Gastrocnemius medialis (tissue), 4 donors: Measurements from ENCODE around the gene CRTC3.

Experiments used
- CTCF ChIP-seq, 5 experiments: fragments of 450-650 bp in 3 of 5; fragments of 200-600 bp in 2 of 5; sonication (generic) in 2 of 5; IDR thresholded peaks in 4 of 5; conservative IDR thresholded peaks in 1 of 5; 1 replicate in 4 of 5; 2 replicates in 1 of 5; pipeline ENCODE4 v1.5.1; 2016 to 2019; ENCODE audit warnings: antibody characterized with exemption in 5 of 5, mild to moderate bottlenecking in 3 of 5, moderate library complexity in 3 of 5
- POLR2A ChIP-seq, 2 donors: fragments of 450-650 bp; IDR thresholded peaks; one replicate each; pipeline ENCODE4 v1.6.1; 2017; ENCODE audit warnings: antibody characterized with exemption in 2 of 2, mild to moderate bottlenecking in 2 of 2, moderate library complexity in 2 of 2

DNA sequence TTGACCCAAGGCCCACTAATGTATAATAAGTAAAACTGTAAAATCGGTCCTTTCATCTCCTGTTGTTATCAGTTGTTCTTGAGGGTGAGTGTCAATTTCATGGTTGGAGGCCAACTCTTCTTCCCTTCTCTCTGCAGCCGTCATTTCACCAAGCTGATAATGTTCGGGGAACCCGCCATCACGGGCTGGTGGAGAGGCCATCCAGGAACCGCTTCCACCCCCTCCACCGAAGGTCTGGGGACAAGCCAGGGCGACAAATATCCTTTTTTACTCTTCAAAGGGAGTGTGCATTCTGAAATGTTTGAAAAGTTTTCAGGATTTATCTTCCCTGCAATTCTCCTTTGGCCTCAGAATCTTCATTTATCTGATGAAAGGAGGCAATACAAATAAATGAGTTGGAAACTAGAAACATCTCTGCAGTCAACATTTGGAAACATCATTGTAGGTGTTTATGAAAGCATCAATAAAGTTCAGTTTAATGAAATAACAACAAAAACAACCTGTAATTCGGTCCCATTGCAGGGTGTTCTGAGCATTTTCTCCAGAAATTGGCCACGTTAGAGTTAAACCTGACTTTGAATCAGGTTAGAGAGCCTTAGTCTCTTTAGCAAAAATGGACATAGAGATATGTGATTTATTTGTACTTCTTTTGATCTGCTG is 63.9 kb downstream of the CRTC3 start:
- TF ChIP-seq CTCF (IDR thresholded peaks at IDR 0.05 in 4 of 5, conservative IDR thresholded peaks at IDR 0.05 in 1 of 5) (no peak), POLR2A (IDR thresholded peaks at IDR 0.05) (no peak)
